IMR-90 (cell line): ENCODE data around the gene ZFHX3. TPM values are rescaled to one million over a fixed set of nuclear protein-coding genes. Genes with fewer than 3 reads are reported as not detected.

Experiments
- ATAC-seq: fragments of 200-7000 bp; cut with Tn5 transposase; 2 replicates; pipeline ENCODE4 v1.9.1; 2020; ENCODE audit warnings: low read depth, mild to moderate bottlenecking, moderate library complexity
- BruUV-seq: library from RNA; stranded (reverse); fragments of 400-500 nt; replicated peaks from 2 replicates; lab custom pipeline; 2021; lab: Mats Ljungman, UMichigan
- CTCF ChIA-PET: fragments of 300-600 bp; formaldehyde crosslinking; extraction: SDS; loops from one replicate; lab custom pipeline; 2021; ENCODE audit warnings: antibody characterized with exemption; lab: Yijun Ruan, JAX
- POLR2A ChIA-PET: fragments of 300-600 bp; sonication (Branson Sonifier 250); formaldehyde crosslinking; loops from one replicate; lab custom pipeline; 2022; ENCODE audit warnings: antibody characterized with exemption; ENCODE audit not compliant: unreplicated experiment; lab: Charles Lee
- DNase-seq: peaks from one replicate; pipeline ENCODE4 v3.0.0; 2013
- H2AFZ ChIP-seq: replicated peaks from 2 replicates; pipeline ENCODE3; 2013; ENCODE audit warnings: low read length, mild to moderate bottlenecking; ENCODE audit not compliant: poor library complexity
- H2AK5ac ChIP-seq: 2 replicates; pipeline ENCODE4 v1.6.1; 2013; ENCODE audit warnings: low read depth, low read length, inconsistent platforms
- H2AK9ac ChIP-seq: replicated peaks from 2 replicates; pipeline ENCODE3; 2013; ENCODE audit warnings: mild to moderate bottlenecking, low read depth, low read length, moderate library complexity; ENCODE audit not compliant: poor library complexity
- H2BK120ac ChIP-seq: 2 replicates; pipeline ENCODE4 v1.6.1; 2013; ENCODE audit warnings: low read depth, low read length, inconsistent platforms
- H2BK15ac ChIP-seq: 3 replicates; pipeline ENCODE4 v1.6.1; 2013; ENCODE audit warnings: low read depth, low read length, inconsistent platforms
- H2BK20ac ChIP-seq: 2 replicates; pipeline ENCODE4 v1.6.1; 2013; ENCODE audit warnings: low read depth, mild to moderate bottlenecking, inconsistent platforms, low read length, moderate library complexity
- H2BK5ac ChIP-seq: 2 replicates; pipeline ENCODE4 v1.6.1; 2013; ENCODE audit warnings: mild to moderate bottlenecking, low read depth, low read length, inconsistent platforms; ENCODE audit not compliant: poor library complexity, severe bottlenecking
- H3K14ac ChIP-seq: replicated peaks from 2 replicates; pipeline ENCODE4 v1.6.1; 2013; ENCODE audit warnings: low read depth, low read length, inconsistent platforms
- H3K18ac ChIP-seq: 2 replicates; pipeline ENCODE4 v1.6.1; 2013; ENCODE audit warnings: low read depth, low read length, control low read depth
- H3K23ac ChIP-seq: 2 replicates; pipeline ENCODE4 v1.6.1; 2013; ENCODE audit warnings: low read depth, low read length, inconsistent platforms
- H3K27ac ChIP-seq: 2 replicates; pipeline ENCODE4 v1.5.1; 2013; ENCODE audit warnings: mild to moderate bottlenecking, control low read depth, low read length; ENCODE audit not compliant: insufficient read depth
- H3K27me3 ChIP-seq: 2 replicates; pipeline ENCODE4 v1.6.1; 2013; ENCODE audit warnings: low read length; ENCODE audit not compliant: control insufficient read depth, insufficient read depth
- H3K36me3 ChIP-seq: 2 replicates; pipeline ENCODE4 v1.6.1; 2013; ENCODE audit warnings: low read length, mixed read lengths; ENCODE audit not compliant: control insufficient read depth, insufficient read depth
- H3K4ac ChIP-seq: 2 replicates; pipeline ENCODE4 v1.6.1; 2013; ENCODE audit warnings: low read depth, low read length, inconsistent platforms
- H3K4me1 ChIP-seq: 2 replicates; pipeline ENCODE4 v1.6.1; 2013; ENCODE audit warnings: low read length, mixed read lengths; ENCODE audit not compliant: control insufficient read depth, insufficient read depth
- H3K4me2 ChIP-seq: 2 replicates; pipeline ENCODE4 v1.6.1; 2013; ENCODE audit warnings: low read depth, mild to moderate bottlenecking, control low read depth, low read length, moderate library complexity
- H3K4me3 ChIP-seq: 2 replicates; pipeline ENCODE4 v1.5.1; 2013; ENCODE audit warnings: low read depth, mild to moderate bottlenecking, control low read depth, low read length, moderate library complexity; ENCODE audit not compliant: insufficient read depth
- H3K56ac ChIP-seq: 2 replicates; pipeline ENCODE4 v1.6.1; 2013; ENCODE audit warnings: low read length, inconsistent platforms; ENCODE audit not compliant: insufficient read depth; ENCODE audit errors: extremely low read depth
- H3K79me1 ChIP-seq, 2 experiments: 2 replicates each; pipeline ENCODE4 v1.6.1; 2013; ENCODE audit warnings: low read length in 2 of 2, inconsistent platforms in 1 of 2, low read depth in 1 of 2
- H3K9ac ChIP-seq: 2 replicates; pipeline ENCODE4 v1.6.1; 2013; ENCODE audit warnings: low read depth, low read length, control low read depth
- H3K9me1 ChIP-seq: 2 replicates; pipeline ENCODE4 v1.6.1; 2013; ENCODE audit warnings: low read length, inconsistent platforms; ENCODE audit not compliant: insufficient read depth
- H3K9me3 ChIP-seq: 2 replicates; pipeline ENCODE4 v1.6.1; 2013; ENCODE audit warnings: low read length; ENCODE audit not compliant: control insufficient read depth, insufficient read depth
- H4K20me1 ChIP-seq: 2 replicates; pipeline ENCODE4 v1.6.1; 2013; ENCODE audit warnings: low read length, inconsistent platforms; ENCODE audit not compliant: insufficient read depth
- H4K5ac ChIP-seq: 2 replicates; pipeline ENCODE4 v1.6.1; 2013; ENCODE audit warnings: mild to moderate bottlenecking, low read depth, low read length, control low read depth
- H4K8ac ChIP-seq, 2 experiments: 2 replicates each; pipeline ENCODE4 v1.6.1; 2013; ENCODE audit warnings: low read depth in 2 of 2, low read length in 2 of 2, control low read depth in 1 of 2, inconsistent platforms in 1 of 2
- H4K91ac ChIP-seq: 2 replicates; pipeline ENCODE4 v1.6.1; 2013; ENCODE audit warnings: low read depth, low read length, inconsistent platforms; ENCODE audit not compliant: insufficient read depth
- BHLHE40 ChIP-seq: fragments of 150-350 bp; IDR thresholded peaks from 2 replicates; pipeline ENCODE4 v1.6.1; 2016; ENCODE audit warnings: mild to moderate bottlenecking, low read depth, low read length
- CEBPB ChIP-seq: IDR thresholded peaks from 2 replicates; pipeline ENCODE4 v1.6.1; 2012; ENCODE audit warnings: low read depth, low read length, improper control_type of control experiment
- CHD1 ChIP-seq: IDR thresholded peaks from 2 replicates; pipeline ENCODE4 v1.6.1; 2012; ENCODE audit warnings: low read depth, low read length, improper control_type of control experiment
- FOS ChIP-seq: fragments of 150-350 bp; IDR thresholded peaks from 2 replicates; pipeline ENCODE4 v1.6.1; 2016; ENCODE audit warnings: low read depth, low read length
- MAFK ChIP-seq: IDR thresholded peaks from 2 replicates; pipeline ENCODE4 v1.6.1; 2012; ENCODE audit warnings: low read depth, low read length, improper control_type of control experiment
- MAZ ChIP-seq: IDR thresholded peaks from 2 replicates; pipeline ENCODE4 v1.6.1; 2012; ENCODE audit warnings: low read depth, mild to moderate bottlenecking, low read length, improper control_type of control experiment, moderate library complexity, borderline replicate concordance
- MXI1 ChIP-seq: IDR thresholded peaks from 2 replicates; pipeline ENCODE4 v1.6.1; 2012; ENCODE audit warnings: low read depth, mild to moderate bottlenecking, low read length, moderate library complexity, borderline replicate concordance
- NFE2L2 ChIP-seq: fragments of 150-350 bp; IDR thresholded peaks from 2 replicates; pipeline ENCODE4 v1.6.1; 2016; ENCODE audit warnings: low read depth, mild to moderate bottlenecking, low read length
- POLR2A ChIP-seq: IDR thresholded peaks from 2 replicates; pipeline ENCODE4 v1.6.1; 2012; ENCODE audit warnings: mild to moderate bottlenecking, low read depth, low read length
- RAD21 ChIP-seq: IDR thresholded peaks from 2 replicates; pipeline ENCODE4 v1.6.1; 2012; ENCODE audit warnings: low read length, improper control_type of control experiment
- RCOR1 ChIP-seq: IDR thresholded peaks from 2 replicates; pipeline ENCODE4 v1.6.1; 2012; ENCODE audit warnings: mild to moderate bottlenecking, low read length, improper control_type of control experiment; ENCODE audit not compliant: insufficient replicate concordance
- RFX5 ChIP-seq: IDR thresholded peaks from 2 replicates; pipeline ENCODE4 v1.8.0; 2012; ENCODE audit warnings: low read depth, mild to moderate bottlenecking, low read length, moderate library complexity
- SMC3 ChIP-seq: fragments of 150-350 bp; IDR thresholded peaks from 2 replicates; pipeline ENCODE4 v1.6.1; 2016; ENCODE audit warnings: low read depth, mild to moderate bottlenecking, antibody characterized with exemption, low read length, moderate library complexity
- WGBS, 2 experiments: methylation state at CpG; one replicate each; pipeline versions ENCODE4 v1.1.5 to v1.1.7; 2013; ENCODE audit warnings: missing lambda C conversion rate in 2 of 2; ENCODE audit not compliant: insufficient read length in 1 of 2; ENCODE audit errors: extremely low coverage in 2 of 2; 5-methylcytosine and 5-hydroxymethylcytosine counted together
- dilution Hi-C: fragments of 300-500 bp; cut with HindIII; formaldehyde crosslinking; loops from one replicate; pipeline ENCODE4 v1.14.3; 2018; ENCODE audit warnings: low sequenced_read_pairs; ENCODE audit not compliant: unreplicated experiment
- in situ Hi-C: fragments of 300-500 bp; cut with MboI; formaldehyde crosslinking; loops from 3 replicates; pipeline ENCODE4 v1.14.3; 2019; ENCODE audit warnings: low sequenced_read_pairs, inconsistent platforms, mixed read lengths
- intact Hi-C: fragments of 100-400 bp; cut with micrococcal nuclease; formaldehyde crosslinking; loops from 2 replicates; pipeline ENCODE4 v1.10.0; 2022
- polyA plus RNA-seq, 3 experiments: library from polyadenylated mRNA; depleted of rRNA; stranded (reverse); fragments of >200 nt; gene quantifications; 2 replicates each; pipeline ENCODE4 v1.2.3, GENCODE V29; 2012; ENCODE audit warnings: low replicate concordance in 1 of 3
- total RNA-seq: library from RNA; depleted of rRNA; stranded (reverse); fragments of >200 nt; gene quantifications from 2 replicates; pipeline ENCODE4 v1.2.3, GENCODE V29; 2012
- TF ChIP-seq, protein P1 (sequence below): fragments of 150-350 bp; IDR thresholded peaks from 2 replicates; pipeline ENCODE4 v1.6.1; 2017; ENCODE audit warnings: mild to moderate bottlenecking, antibody characterized with exemption, low read length, low read depth
- TF ChIP-seq, protein P2 (sequence below): fragments of 150-350 bp; IDR thresholded peaks from 2 replicates; pipeline ENCODE4 v1.6.1; 2016; ENCODE audit warnings: low read depth, mild to moderate bottlenecking, low read length, moderate library complexity, borderline replicate concordance
- TF ChIP-seq, protein P3 (sequence below): conservative IDR thresholded peaks from 2 replicates; pipeline ENCODE4 v1.5.1; 2012; ENCODE audit warnings: mild to moderate bottlenecking, low read depth, low read length, improper control_type of control experiment

ZFHX3 gene
- total and polyA plus RNA-seq, 2 of the 4 experiments (the other 2 are of a cell fraction): 1.4 to 1.7 TPM

DNA sequence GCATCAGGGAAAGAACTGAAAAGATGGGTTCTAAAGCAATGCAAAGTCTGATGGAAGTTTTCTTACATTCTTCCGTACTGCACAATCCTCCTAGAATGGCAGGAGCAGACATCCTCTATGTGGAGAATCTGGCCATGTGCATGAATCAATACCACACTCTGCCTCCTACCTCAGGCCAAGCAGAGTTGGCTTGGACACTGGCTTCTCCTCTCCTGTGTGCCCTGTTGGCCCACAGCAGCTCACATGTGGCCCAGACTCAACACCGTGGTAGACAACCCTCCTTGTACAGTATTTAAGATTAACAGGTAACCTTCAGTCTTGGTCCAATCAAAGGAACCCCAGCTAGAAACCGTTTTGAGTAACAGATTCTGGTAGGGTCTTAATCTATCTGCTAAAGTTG is 101.9 kb downstream of the ZFHX3 start:
- Histone ChIP-seq H3K56ac (no peak overlapping the region), H3K4me1 (peaks cover 1% of the 10 kb centered on the region; the same call in 1 of the 2 replicates), H3K27me3 (no peaks in the 10 kb centered on the region), H2BK15ac (no peak overlapping the region), H4K8ac (no peak overlapping the region), H3K23ac (no peak overlapping the region), H2BK120ac (no peak overlapping the region), H4K5ac (no peak overlapping the region), H2AK5ac (no peak overlapping the region), H3K4me2 (no peak overlapping the region), H3K36me3 (peaks cover 18% of the 10 kb centered on the region), H3K27ac (no peak overlapping the region), H3K9me1 (peaks cover 15% of the 10 kb centered on the region), H3K4ac (no peak overlapping the region), H4K91ac (no peak overlapping the region), H2BK5ac (no peak overlapping the region), H3K9me3 (no peaks in the 10 kb centered on the region), H3K9ac (no peak overlapping the region), H3K4me3 (no peak overlapping the region), H3K79me1 (peaks cover 19 to 65% of the 10 kb centered on the region in 2 experiments), H2AFZ (no peak overlapping the region), H2BK20ac (no peak overlapping the region), H2AK9ac (no peak overlapping the region), H3K14ac (no peak overlapping the region), H3K18ac (no peak overlapping the region), H4K20me1 (peaks cover 24% of the 10 kb centered on the region)
- no TSS peak for BruUV-seq
- ATAC-seq: no peak
- no peak for DNase-seq
- in situ Hi-C loops (no loop called here), intact Hi-C loops (no loop called here), dilution Hi-C loops (loop anchor here (25.0 kb wide), 1 partner anchor 91 kb away; the partner anchor contains the start of gene ZFHX3)
- WGBS, 2 experiments: no CpG with 5 or more reads among the region's 3 CpGs
- ChIA-PET POLR2A (no interaction called here), CTCF (no interaction called here)
- TF ChIP-seq FOS (no peak), RAD21 (no peak), MAFK (no peak), CHD1 (no peak), RCOR1 (no peak), CEBPB (no peak), MAZ (no peak), RFX5 (no peak), NFE2L2 (no peak), SMC3 (no peak), POLR2A (no peak), BHLHE40 (no peak), MXI1 (no peak)
- TF ChIP-seq, protein P1, sequence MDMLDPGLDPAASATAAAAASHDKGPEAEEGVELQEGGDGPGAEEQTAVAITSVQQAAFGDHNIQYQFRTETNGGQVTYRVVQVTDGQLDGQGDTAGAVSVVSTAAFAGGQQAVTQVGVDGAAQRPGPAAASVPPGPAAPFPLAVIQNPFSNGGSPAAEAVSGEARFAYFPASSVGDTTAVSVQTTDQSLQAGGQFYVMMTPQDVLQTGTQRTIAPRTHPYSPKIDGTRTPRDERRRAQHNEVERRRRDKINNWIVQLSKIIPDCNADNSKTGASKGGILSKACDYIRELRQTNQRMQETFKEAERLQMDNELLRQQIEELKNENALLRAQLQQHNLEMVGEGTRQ: no peak
- TF ChIP-seq, protein P2, sequence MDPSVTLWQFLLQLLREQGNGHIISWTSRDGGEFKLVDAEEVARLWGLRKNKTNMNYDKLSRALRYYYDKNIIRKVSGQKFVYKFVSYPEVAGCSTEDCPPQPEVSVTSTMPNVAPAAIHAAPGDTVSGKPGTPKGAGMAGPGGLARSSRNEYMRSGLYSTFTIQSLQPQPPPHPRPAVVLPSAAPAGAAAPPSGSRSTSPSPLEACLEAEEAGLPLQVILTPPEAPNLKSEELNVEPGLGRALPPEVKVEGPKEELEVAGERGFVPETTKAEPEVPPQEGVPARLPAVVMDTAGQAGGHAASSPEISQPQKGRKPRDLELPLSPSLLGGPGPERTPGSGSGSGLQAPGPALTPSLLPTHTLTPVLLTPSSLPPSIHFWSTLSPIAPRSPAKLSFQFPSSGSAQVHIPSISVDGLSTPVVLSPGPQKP: no peak
- TF ChIP-seq, protein P3, sequence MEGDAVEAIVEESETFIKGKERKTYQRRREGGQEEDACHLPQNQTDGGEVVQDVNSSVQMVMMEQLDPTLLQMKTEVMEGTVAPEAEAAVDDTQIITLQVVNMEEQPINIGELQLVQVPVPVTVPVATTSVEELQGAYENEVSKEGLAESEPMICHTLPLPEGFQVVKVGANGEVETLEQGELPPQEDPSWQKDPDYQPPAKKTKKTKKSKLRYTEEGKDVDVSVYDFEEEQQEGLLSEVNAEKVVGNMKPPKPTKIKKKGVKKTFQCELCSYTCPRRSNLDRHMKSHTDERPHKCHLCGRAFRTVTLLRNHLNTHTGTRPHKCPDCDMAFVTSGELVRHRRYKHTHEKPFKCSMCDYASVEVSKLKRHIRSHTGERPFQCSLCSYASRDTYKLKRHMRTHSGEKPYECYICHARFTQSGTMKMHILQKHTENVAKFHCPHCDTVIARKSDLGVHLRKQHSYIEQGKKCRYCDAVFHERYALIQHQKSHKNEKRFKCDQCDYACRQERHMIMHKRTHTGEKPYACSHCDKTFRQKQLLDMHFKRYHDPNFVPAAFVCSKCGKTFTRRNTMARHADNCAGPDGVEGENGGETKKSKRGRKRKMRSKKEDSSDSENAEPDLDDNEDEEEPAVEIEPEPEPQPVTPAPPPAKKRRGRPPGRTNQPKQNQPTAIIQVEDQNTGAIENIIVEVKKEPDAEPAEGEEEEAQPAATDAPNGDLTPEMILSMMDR: no peak
